HG03064 (cell line): ENCODE results near the gene HAUS7.

Experiments used
- ATAC-seq: cut with Tn5 transposase; IDR thresholded peaks from one replicate; pipeline ENCODE4 v1.9.1; 2021; ENCODE audit warnings: low read depth; ENCODE audit not compliant: unreplicated experiment

Gene HAUS7

DNA sequence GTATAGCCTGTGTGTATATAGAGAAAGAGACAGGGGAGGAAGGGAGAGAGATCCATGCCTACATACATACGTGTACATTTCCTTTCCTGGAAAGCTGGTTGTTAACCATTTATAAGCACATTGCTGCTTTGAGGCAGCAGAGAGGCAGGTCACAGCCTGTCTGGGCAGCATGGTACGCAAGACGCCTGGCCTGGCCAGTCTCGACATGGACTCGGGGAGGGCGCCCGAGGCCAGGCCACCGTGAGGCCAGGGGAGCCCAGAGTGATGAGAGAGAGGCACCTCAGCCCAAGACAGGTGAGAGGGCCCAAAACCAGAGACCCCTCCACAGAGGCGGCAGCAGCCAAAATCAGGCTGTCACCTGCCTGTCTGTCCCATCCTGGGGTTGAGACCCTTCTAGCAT, 28.4 kb downstream of the HAUS7 start:
- no peak for ATAC-seq

DNA sequence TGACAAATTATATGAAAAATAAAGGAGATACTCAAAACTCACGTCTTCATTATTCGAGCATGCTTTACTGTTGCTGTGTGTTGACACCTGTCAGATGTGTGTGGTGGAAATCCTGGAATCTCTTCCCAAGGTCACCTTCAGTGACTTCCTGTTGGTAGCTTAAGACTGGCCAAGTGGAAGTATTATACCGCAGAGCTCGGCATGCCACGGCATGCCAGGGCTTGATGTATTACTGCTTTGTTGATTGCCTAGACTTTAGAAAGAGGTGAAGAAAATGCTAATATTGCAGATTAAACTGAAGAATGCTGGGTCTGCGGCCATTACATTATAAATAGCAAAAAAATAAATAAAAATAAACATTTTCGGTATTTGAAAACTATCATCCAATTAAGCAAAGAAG, 29.1 kb downstream of the HAUS7 start:
- ATAC-seq: no peak

DNA sequence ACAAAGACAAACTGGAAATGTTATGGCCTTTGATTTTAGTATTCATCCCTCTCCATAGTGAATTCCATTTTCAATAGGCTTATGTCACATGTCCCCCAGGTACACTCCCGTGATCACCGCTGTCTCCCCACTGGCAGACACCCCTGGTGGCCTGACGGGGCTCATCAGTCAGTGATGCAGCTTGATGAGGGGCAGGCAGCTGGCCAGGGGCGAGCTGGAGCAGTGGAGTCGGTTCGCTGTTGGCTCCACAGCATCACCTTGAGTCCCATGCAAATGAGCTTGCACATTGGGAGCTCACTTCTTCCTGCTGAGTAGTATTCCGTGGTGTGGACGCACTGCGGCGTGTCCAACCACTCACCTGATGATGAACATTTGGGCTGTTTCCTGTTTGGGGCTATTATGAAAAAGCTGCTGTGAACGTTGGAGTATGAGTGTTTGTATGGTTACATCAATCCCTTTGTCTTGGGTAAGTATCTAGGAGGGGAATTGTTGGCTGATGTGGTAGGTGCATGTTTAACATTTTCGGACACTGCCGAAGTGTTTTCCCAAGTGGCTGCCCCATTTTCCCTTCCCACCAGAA, 29.7 kb downstream of the HAUS7 start:
- no peak for ATAC-seq

DNA sequence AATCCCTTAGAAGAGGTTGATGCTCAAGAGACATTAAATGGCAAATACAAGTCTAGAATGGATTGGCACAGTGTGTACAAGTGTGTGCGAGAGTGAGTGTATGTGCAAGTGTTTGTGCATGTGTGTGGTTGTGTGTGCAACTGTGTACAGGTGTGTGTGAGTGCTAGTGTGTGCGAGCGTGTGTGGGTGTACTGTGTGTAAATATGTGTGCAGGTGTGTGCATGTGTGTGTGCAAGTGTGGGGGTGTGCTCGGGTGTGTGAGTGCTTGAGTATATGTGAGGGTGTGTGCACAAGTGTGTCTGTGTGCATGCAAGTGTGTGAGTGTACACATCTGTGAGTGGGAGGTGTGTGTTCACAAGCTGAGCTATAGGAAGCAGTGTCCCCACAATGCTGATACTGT, 30.4 kb downstream of the HAUS7 start:
- no peak for ATAC-seq

DNA sequence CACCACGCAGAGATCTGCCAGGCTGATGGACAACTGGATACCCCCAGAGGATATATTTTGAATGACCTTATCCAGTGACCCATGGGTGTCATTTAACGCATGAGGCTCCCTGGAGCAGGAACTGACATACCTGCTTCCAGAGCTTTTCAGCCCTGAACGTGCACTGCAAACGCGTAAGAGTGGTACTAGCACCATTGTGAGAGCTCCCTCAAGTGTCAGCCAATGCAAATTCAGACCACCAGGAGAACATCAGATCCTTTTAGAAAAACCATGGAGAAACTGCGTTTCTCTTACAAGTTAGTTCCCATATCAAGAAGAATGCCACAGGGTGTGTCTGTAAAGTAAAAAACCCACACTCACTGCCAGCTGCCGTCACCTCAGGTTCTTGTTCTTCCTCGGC, 31.8 kb downstream of the HAUS7 start:
- ATAC-seq: no peak

DNA sequence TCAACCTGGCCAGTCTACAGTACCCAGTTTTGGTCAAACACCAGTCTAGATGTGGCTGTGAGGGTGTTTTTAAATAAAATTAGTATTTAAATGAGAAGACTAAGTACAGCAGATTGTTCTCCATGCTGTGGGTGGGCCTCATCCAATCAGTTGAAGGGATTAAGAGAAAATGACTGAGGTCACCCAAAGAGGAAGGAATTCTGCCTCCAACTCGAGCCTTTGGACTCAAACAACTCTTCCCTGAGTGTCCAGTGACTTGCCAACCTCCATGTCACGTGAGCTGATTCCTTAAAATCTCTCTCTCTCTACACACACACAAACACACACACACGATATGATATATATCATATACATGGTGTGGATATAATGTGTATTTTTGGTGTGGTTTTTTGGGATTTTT, 34.5 kb downstream of the HAUS7 start:
- no peak for ATAC-seq

DNA sequence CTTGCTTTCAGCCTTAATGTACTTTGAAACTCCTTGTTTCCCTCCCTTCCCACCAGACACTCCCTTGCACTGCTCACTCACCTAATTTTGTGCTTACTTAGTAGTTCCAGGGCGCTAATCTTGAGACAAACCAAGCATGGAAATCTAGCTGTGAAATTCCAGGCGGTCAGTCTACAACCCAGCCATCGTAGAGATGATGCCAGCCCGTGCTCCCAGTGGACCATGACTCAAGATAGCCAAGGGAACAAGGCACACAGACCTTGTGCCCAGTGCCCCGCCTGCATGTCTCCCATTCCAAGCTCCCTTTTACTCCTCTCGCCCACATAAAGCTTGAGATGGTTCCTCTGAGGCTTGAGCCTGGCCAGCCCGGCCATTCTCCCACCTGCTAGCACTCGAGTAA, 35.6 kb downstream of the HAUS7 start:
- ATAC-seq: no peak

DNA sequence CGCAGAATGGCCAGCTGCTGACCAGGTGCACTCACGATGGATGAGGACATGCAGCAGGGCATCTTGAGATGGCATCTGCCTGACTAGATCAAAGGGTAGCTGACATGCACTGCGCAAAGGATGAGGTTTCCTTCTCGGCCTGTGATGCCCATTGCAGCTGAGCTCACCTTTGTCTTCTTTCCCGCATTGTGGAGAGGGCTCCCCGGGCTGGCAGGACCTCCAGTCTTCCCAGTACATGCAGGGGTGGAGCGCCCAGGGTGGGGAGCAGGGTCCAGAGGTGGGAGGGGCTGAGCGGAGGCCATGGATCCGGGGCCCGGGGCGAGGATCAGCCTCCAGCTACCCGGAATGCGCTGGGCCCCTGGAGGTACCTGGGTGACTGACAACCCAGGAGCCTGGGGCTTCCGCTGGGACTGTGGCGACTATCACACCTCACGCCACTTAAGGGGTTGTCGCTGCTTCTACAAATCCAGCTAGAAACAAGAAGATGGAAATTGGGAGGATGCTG, 36.5 kb downstream of the HAUS7 start:
- ATAC-seq: no peak

DNA sequence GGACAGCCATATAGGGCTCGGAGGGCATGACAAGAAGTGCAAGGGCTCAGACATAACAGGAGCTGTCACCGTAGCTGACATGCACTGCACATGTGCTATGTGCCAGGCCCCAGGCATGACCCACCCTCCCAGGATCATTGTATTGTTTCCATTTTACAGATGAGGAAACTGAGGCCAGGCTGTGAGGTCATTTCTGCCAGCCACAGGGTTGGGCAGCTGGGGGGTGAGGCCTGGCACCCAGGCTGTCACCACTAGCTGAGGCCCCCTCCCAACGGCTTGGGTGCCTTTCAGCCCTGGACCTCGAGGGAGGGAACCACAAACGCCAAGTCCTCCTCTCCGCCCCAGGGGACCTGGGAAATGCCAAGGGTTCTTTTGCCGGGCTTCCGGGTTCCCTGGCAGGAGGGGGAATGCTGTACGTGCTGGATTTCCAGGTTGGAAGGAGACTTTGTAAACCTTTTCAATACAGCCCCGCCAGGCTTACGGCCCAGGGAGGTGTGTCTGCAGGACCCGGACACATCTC, 37.2 kb downstream of the HAUS7 start:
- no peak for ATAC-seq

DNA sequence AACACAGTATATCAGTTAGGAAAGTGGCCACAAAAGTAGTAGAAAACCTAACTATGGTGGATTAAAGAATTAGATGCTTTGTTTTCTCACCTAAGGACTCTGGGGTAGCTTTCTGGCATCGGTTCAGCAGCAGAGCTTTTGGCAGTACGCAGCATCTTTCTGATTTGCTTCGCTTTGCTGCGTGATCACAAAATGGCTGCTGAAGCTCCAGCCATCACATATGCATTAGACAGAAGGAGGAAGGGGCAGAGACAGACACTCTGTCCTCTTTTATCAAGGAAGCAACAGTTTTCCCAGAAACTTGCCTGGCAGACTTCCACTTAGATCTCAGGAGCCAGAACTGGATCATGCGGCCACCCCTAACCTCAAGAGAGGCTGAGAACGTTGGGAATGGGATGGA, 39.6 kb downstream of the HAUS7 start:
- no peak for ATAC-seq

DNA sequence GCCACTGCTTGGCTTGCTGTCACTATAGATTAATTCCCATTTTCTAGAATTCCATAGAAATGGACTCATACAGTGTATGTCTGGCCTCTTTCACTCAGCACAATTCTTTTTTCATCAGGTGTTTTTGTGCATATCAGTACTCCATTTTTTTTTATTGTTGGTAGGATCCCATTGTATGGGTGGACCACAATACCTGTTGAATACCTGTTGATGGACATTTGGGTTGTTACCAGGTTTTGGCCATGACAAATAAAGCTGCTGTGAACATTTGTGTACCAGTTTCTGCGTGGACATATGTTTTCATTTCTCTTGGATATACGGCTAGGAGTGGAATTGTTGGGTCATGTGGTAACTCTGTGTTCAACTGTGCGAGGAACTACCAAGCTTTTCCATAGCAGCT, 44.2 kb downstream of the HAUS7 start:
- no peak for ATAC-seq

DNA sequence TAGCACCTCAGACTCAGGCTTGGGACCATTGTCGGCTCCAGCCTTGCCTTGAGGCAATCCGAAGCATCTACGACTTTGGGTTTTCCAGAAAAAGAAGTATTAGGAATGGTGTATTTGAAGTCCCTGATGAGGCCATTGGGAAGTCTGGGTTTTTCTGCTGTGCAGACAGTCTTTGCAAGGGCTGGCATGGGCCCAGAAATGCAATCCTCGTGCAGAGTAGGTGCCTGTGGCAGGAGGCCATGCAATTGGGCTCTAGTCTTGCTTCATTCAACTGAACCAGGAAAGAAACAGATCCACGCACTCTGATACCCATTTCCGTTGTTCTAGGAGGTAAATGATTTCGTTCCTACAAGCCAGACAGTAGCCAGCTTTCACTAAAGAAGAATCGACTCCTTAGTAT, 46.7 kb downstream of the HAUS7 start:
- ATAC-seq: no peak

DNA sequence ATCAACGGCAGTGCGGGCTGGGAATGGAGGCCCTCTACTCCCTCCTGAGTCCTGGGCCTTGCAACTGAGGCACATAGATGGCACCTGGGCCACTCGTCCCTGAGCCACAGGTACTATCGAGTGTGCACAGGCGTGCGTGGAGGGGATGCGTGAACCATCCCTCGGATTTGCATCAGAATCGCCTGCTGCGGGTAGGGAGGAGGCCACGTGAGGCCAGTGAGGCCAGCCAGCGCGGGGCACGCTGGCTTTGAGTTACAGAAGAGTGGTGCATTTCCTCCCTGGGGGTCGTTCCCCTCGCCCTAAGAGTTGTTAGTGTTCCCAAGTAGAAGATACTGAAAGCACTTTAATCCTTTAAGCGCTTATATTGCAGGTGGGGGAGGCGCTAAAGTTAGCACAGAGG, 48.5 kb downstream of the HAUS7 start:
- ATAC-seq: no peak

DNA sequence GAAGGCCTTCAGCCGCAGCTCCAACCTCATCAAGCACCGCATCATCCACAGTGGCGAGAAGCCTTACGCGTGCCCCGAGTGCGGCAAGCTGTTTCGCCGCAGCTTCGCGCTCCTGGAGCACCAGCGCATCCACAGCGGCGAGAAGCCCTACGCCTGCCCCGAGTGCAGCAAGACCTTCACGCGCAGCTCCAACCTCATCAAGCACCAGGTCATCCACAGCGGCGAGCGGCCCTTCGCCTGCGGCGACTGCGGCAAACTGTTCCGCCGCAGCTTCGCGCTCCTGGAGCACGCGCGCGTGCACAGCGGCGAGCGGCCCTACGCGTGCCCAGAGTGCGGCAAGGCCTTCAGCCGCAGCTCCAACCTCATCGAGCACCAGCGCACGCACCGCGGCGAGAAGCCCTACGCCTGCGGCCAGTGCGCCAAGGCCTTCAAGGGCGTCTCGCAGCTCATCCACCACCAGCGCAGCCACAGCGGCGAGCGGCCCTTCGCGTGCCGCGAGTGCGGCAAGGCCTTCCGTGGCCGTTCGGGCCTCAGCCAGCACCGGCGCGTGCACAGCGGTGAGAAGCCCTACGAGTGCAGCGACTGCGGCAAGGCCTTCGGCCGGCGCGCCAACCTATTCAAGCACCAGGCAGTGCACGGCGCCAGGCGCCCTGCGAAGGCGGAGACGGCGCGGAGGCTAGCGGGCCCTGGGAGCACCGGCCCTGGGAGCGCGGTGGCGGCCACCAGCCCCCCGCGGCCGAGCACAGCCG, 49.4 kb downstream of the HAUS7 start:
- ATAC-seq: no peak

DNA sequence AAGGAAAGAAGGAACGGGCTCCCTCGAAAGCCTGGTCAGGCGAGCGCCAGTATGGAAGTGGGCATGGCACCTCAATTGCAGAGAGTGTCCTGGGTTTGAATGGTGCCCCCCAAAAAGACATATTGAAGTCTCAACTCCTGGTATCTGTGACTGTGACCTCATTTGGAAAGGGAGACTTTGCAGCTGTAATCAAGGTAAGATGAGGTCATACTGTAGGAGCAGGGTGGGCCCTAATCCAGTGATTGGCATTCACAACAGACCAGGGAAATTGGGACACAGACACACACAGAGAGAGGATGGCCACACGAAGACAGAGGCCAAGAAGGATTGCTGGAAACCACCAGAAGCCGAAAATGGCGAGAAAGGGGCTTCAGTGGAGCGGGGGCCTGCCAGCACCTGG, 52.7 kb downstream of the HAUS7 start:
- no peak for ATAC-seq

DNA sequence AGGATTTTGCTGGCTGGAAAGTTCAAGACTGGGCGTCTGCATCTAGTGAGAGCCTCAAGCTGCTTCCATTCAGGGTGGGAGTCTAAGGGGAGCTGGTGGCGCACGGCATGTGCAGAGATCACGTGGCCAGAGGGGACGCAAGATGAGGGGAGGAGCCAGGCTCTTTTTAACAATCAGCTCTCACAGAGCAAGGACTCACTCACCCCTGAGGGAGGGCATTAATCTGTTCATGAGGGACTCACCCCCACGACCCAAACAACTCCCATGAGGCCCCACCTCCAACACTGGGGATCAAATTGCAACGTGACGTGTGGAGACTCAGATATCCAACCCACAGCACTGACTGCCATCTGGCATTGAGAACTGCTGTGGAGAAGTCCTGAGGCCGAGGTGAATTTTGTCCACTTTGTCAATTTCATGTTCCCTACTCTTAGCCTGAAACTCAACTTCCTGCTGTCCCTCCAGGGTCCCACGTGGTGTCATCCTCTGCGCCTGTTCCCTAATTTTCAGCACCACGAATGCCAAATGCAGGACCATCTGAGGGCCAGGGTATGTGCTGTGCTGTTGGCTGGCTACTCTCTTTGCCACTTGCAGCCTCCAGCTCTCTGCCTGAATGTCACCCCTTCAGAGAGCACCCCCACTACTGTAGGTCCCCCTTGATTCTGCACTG, 53.5 kb downstream of the HAUS7 start:
- no peak for ATAC-seq

DNA sequence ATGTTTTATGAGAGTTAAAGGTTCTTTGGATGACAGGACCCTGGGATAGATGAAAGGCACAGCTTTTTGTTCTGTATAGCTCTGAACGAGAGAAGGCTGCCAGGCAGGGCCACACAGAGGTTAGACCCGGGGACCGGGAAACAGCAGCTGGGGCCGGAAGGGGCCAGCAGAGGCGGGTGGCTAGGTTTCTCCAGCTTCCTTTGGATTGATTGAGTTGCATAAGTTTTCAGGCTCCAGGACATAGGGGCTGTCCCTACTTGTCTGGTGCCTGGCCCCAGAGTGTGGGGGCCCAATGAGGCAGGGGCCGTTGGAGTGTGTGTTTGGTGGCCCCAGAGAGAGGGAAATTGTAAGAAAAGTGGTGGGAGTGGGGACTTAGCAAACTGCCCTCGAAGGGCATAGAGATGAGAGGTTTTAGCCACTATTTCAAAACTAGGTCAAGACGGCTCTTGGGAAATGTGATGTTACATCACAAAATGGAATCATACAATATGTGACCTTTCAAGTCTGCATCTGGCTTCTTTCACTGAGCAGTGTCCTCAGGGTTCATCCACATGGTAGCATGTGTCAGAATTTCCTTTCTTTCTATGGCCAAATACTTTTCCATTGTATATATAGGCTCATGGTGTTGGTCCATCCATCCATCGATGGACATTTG, 55.4 kb downstream of the HAUS7 start:
- no peak for ATAC-seq

DNA sequence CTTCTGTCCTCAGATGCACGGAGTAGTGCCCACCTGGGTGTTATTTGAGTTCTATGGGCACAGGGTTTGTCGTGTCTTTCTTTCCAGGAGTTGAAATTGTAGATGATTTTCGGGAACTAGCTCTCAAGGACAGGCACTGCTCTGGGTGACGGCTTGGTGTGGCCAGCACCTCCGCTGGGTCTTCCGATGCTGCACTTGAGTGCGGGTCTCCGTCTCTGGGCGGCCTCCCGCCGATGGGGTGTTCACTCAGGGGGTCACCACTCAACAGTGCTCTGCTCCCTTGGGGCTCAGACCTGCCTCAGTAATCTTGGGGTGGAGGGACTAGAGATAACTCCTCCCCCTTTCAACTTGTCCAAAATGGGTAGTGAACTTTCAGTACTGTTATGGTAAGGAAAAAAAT, 56.6 kb downstream of the HAUS7 start:
- ATAC-seq: no peak

DNA sequence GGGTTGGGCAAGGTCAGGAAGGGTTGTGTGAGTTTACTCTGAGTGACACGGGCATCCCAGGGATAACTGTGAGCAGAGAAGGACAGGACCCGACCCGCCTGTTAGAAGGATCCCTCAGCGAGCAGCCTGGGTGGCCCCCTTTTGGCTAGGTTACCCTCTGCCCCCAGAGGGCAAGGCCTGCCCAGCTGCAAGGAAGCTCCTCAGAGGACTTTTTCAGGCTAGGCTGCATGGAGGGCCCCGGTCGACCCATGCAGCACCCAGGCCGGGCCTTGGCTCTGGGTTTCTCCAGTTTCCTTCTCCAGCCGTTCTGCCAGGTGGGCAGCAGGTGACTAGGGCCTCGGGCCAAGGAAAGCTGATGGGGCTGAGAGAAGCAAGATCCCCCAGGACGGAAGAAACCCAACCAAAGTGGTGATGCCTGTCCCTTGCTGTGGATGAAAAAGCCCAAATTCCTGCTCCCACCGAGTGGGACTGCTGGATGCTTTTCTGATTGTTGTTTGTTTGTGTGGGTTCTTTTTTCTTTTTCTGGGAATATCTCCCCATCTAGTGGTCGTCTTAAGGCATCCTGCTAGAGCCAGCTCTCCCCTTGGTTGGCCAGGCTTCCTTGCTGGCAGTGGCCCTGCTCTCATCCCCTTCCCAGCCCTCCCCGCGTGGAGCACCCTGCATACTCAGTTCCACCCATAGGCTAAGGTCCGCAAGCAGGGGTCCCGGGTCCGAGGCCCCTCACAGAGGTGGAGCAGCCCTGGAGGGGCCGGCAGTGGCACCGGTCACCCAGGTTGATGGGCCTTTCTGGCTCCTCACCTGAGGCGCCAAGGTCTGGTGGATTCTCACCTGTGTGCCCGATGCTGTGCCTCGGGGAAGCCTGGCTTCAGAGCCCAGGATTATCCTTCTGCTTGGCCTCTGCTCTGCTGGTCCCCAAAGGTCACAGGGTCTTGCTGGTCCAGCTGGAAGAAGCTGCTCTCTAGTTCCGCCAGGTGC, 57.3 kb downstream of the HAUS7 start:
- ATAC-seq: no peak

DNA sequence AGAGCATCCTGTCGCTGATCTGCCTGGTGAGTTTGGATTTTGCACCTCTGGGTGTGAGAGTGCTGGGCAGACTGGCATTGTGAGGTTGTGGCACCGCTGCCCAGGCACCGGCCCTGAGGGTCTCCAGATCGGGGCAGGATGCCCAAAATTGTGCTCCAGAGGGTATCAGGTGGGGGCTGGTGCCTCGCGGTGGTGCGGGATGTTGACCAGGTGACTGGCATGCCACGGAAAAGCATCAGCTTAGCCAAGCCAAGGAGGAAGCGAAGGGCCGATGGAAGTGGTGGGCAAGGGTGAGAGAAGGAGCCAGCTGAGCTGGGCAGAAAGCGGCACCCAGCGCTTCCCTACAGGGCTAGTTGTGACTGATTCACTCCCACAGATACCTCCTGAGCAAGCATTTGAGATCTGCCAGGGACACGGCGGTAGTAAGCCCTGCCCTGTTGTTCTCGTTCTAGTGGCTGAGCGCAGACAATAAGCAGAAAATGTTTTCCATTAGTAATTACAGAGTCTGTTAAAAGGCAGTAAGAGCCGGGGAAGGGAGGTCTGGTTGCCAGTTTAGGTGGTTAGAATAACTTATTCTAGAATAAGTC, 58.3 kb downstream of the HAUS7 start:
- no peak for ATAC-seq
